PC-9 (cell line): Measurements from ENCODE around the gene CTNND1.

ENCODE experiments used
- CTCF ChIP-seq: fragments of 200-600 bp; sonication (generic); conservative IDR thresholded peaks from 2 replicates; pipeline ENCODE4 v1.6.1; 2017; ENCODE audit warnings: mixed run types, antibody characterized with exemption, mild to moderate bottlenecking, moderate library complexity
- EZH2 ChIP-seq: fragments of 200-600 bp; sonication (generic); IDR thresholded peaks from 2 replicates; pipeline ENCODE4 v1.8.0; 2017; ENCODE audit warnings: antibody characterized with exemption, low read depth

- TF ChIP-seq CTCF (no peak), EZH2 (no peak)
Observed at GRCh38 chr11:57776577-57777210, 15.1 kb downstream of the CTNND1 start.
